Stomach (tissue), 9 donors: ENCODE results near the gene AP1S3. TPM values are rescaled to one million over a fixed set of nuclear protein-coding genes. Genes with fewer than 3 reads are reported as not detected.
A peak's percentile ranks its signal among the peaks of the same experiment; 100 is the strongest.
"Not testable (repeated sequence)": the region's sequence is repeated elsewhere in the genome, so short reads cannot be mapped to it uniquely, and the experiment has no call there.

Experiments
- DNase-seq, 2 donors: peaks; one replicate each; pipeline versions ENCODE4 v3.0.0 to v3.0.0-alpha.2; 2013 to 2019
- H3K27ac ChIP-seq, 5 donors: fragments of 200-600 bp in 4 of 5; sonication (generic) in 4 of 5; one replicate each; pipeline ENCODE4 v1.5.1; 2013 to 2019; ENCODE audit warnings: mild to moderate bottlenecking in 1 of 5, moderate library complexity in 1 of 5
- H3K27me3 ChIP-seq, 3 donors: fragments of 200-600 bp; sonication (generic); one replicate each; pipeline ENCODE4 v1.5.1; 2017 to 2019; ENCODE audit warnings: mixed run types in 1 of 3
- H3K36me3 ChIP-seq, 4 donors: fragments of 200-600 bp; sonication (generic); 1 replicate in 3 of 4; 2 replicates in 1 of 4; pipeline ENCODE4 v1.5.1; 2016 to 2019
- H3K4me1 ChIP-seq, 4 donors: fragments of 200-600 bp; sonication (generic); one replicate each; pipeline ENCODE4 v1.5.1; 2016 to 2019
- H3K4me3 ChIP-seq, 4 donors: fragments of 200-600 bp; sonication (generic) in 3 of 4; one replicate each; pipeline ENCODE4 v1.5.1; 2016 to 2019; ENCODE audit warnings: mild to moderate bottlenecking in 1 of 4
- H3K9me3 ChIP-seq, 4 donors: fragments of 200-600 bp; sonication (generic); one replicate each; pipeline ENCODE4 v1.5.1; 2016 to 2019
- EP300 ChIP-seq: sonication (generic); formaldehyde crosslinking; IDR thresholded peaks from one replicate; pipeline ENCODE4 v1.6.1; 2017; ENCODE audit warnings: antibody characterized with exemption
- POLR2A ChIP-seq, 4 donors: fragments of 450-650 bp; IDR thresholded peaks; one replicate each; pipeline ENCODE4 v1.6.1; 2016; ENCODE audit warnings: antibody characterized with exemption in 4 of 4, control low read depth in 2 of 4, mild to moderate bottlenecking in 1 of 4, moderate library complexity in 1 of 4
- POLR2AphosphoS5 ChIP-seq, 3 donors: sonication (generic); formaldehyde crosslinking; IDR thresholded peaks; one replicate each; pipeline ENCODE4 v1.6.1; 2016; ENCODE audit warnings: antibody characterized with exemption in 3 of 3
- WGBS, 5 donors: extraction: QIAGEN DNeasy Blood & Tissue Kit in 3 of 5; methylation state at CpG; one replicate each; pipeline versions ENCODE4 v1.1.5 to v1.1.7; 2013 to 2018; 5-methylcytosine and 5-hydroxymethylcytosine counted together
- intact Hi-C: fragments of 100-400 bp; cut with DNase I; formaldehyde crosslinking; loops from one replicate; pipeline ENCODE4 v1.15.1; 2023; ENCODE audit warnings: low total_unique reads
- polyA plus RNA-seq, 3 donors: library from polyadenylated mRNA; stranded (reverse); fragments of 200-250 nt; gene quantifications; one replicate each; pipeline ENCODE4 v1.2.3, GENCODE V29; 2013
- total RNA-seq, 5 donors: library from RNA; depleted of rRNA; stranded (reverse); fragments of >200 nt; gene quantifications; one replicate each; pipeline versions ENCODE4 v1.1.0 to v1.2.3, GENCODE V29; 2014 to 2016
- TF ChIP-seq, protein P1 (sequence below), 7 experiments: fragments of 450-650 bp in 4 of 7; fragments of 200-600 bp in 3 of 7; sonication (generic) in 3 of 7; IDR thresholded peaks; one replicate each; pipeline ENCODE4 v1.5.1; 2016 to 2019; ENCODE audit warnings: antibody characterized with exemption in 7 of 7, control low read depth in 2 of 7, mild to moderate bottlenecking in 1 of 7
- donor health status: healthy with polysubstance abuse.
- donor health status: Bipolar disorder and iron deficiency.
- donor health status: healthy.

Gene AP1S3
- total and polyA plus RNA-seq, 8 donors, result 1.5 to 18.2 (median 6.1) TPM; not detected in 2

DNA sequence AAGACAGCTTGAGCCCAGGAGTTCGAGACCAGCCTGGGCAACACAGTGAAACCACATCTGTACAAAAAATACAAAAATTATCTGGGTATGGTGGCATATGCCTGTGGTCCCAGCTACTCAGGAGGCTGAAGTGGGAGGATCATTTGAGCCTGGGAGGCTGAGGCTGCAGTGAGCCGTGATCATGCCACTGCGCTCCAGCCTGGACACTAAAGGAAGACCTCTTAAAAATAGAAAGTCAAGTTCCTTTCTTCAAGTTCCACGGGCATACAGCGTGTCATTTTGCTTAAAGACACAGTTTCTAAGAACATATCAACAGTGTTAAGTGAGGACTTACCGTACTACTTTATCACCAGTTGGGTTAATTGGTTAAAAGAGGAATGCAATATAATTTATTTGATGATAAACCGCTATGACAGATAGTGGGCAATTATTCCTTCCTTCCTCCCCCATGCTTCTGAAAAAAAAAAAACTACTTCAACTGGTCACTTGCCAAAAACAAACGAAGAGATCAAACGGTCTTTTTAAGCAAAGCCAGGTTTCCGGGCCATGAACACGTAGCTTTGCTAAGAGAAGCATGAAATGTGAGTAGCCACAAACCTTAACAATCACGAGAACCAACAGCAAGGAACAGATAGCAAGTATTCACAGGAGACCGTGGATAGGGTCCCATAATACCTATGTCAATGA, 21.4 kb downstream of the AP1S3 start:
- WGBS, 5 donors, result 40 to 54% (median 47%) methylated on average over 13 of the region's 13 CpGs
- no peak overlapping the region for H3K4me3 ChIP-seq
- DNase-seq, result no peak
- peak overlapping the region in 4 of 5 donors; percentile 1 to 60 (median 38) for H3K27ac ChIP-seq
- H3K27me3 ChIP-seq, result no peaks in the 10 kb centered on the region
- intact Hi-C loops, result no loop called here
- no peaks in the 10 kb centered on the region for H3K9me3 ChIP-seq
- H3K36me3 ChIP-seq, result no peaks in the 10 kb centered on the region
- TF ChIP-seq POLR2A (IDR thresholded peaks at IDR 0.05) (no peak), EP300 (no peak), POLR2AphosphoS5 (IDR thresholded peaks at IDR 0.05) (no peak)
- TF ChIP-seq, protein P1, sequence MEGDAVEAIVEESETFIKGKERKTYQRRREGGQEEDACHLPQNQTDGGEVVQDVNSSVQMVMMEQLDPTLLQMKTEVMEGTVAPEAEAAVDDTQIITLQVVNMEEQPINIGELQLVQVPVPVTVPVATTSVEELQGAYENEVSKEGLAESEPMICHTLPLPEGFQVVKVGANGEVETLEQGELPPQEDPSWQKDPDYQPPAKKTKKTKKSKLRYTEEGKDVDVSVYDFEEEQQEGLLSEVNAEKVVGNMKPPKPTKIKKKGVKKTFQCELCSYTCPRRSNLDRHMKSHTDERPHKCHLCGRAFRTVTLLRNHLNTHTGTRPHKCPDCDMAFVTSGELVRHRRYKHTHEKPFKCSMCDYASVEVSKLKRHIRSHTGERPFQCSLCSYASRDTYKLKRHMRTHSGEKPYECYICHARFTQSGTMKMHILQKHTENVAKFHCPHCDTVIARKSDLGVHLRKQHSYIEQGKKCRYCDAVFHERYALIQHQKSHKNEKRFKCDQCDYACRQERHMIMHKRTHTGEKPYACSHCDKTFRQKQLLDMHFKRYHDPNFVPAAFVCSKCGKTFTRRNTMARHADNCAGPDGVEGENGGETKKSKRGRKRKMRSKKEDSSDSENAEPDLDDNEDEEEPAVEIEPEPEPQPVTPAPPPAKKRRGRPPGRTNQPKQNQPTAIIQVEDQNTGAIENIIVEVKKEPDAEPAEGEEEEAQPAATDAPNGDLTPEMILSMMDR (IDR thresholded peaks at IDR 0.05), result no peak
- peaks cover 6 to 51% (median 30%) of the 10 kb centered on the region in 4 donors for H3K4me1 ChIP-seq

DNA sequence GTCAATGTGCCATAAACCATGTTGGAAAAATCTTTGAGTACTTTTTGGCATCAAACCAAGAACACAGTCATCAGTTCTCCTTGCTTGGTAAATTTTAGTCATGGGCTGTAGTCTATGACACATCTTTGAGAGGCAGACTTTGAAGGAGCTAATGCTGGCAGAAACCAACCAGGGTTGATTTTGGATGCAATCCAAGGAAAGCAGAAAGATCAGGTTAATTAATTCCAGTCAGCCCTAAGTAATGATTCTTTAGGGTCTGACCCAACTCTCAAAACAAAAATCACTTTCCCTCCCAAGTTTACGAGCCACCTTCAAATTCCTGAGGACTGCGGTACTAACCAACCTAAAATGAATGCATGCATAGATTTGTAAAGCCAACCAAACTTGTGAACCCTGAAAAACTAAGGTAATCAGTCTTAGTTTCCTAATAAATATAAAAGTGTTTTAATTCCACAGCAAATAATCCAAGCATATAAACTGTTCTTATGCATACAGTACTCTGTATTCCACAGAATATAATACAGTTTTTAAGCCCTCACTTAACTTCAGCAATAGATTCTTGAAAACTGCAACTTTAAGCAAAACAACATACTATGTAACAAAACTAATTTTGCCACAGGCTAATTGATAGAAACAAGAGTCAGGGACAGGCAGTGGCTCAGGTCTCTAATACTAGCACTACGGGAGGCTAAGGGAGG, 22.0 kb downstream of the AP1S3 start:
- Histone ChIP-seq H3K27ac (peak overlapping the region in 4 of 5 donors; percentile 1 to 60 (median 38)), H3K36me3 (no peaks in the 10 kb centered on the region), H3K4me1 (peaks cover 6 to 46% (median 30%) of the 10 kb centered on the region in 4 donors), H3K27me3 (no peaks in the 10 kb centered on the region), H3K4me3 (no peak overlapping the region), H3K9me3 (no peaks in the 10 kb centered on the region)
- 58 to 70% (median 65%) methylated on average over 3 of the region's 3 CpGs for WGBS, 5 donors
- peak in 1 of 2 donors; percentile 80 for DNase-seq
- intact Hi-C loops, result no loop called here
- TF ChIP-seq, protein P1 (IDR thresholded peaks at IDR 0.05), result no peak
- peak in 1 of 3 donors; percentile 70 for TF ChIP-seq POLR2AphosphoS5 (IDR thresholded peaks at IDR 0.05)

DNA sequence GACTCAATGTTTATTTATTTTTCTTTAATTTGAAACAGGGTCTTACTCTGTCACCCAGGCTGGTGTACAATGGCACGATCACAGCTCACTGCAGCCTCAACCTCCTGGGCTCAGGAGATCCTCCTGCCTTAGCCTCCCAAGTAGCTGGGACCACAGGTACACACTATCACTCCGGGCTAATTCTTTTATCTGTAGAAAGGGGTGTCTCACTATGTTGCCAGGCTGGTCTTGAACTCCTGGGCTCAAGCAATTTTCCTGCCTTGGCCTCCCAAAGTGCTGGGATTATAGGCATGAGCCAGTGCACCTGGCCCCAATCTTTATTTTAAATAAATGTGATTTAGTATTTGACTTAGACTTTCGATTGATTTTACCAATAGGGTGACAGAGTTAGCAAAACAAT, 22.6 kb downstream of the AP1S3 start:
- 67 to 73% (median 72%) methylated on average over 3 of the region's 3 CpGs for WGBS, 5 donors
- H3K36me3 ChIP-seq, H3K4me3 ChIP-seq, intact Hi-C loops, H3K27me3 ChIP-seq, H3K9me3 ChIP-seq, DNase-seq: not testable (repeated sequence)
- Histone ChIP-seq H3K4me1 (peaks cover 6 to 46% (median 30%) of the 10 kb centered on the region in 4 donors), H3K27ac (peak overlapping the region in 4 of 5 donors; percentile 1 to 60 (median 37))

DNA sequence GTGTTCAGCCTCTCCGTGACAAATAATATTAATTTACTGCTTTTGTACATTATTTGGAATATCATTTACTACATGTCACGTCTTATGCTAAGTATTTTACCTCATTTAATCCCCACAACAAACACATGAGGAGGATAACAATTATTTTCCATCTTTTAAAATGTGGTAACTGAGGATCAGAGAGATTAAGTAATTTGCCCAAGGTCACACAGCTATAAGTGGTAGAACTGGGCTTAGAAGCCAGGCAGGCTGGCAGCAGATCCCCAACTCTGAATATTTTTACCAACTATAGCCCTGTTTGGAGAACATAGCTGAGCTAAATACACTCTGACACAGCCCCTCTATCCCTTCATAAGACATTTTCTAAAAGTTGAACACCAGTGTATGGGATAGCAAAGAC, 24.1 kb downstream of the AP1S3 start:
- TF ChIP-seq EP300 (no peak), POLR2A (IDR thresholded peaks at IDR 0.05) (no peak), POLR2AphosphoS5 (IDR thresholded peaks at IDR 0.05) (no peak)
- TF ChIP-seq, protein P1 (IDR thresholded peaks at IDR 0.05), result no peak

More for the DNA sequence above, 24.1 kb downstream of the AP1S3 start:
- Histone ChIP-seq H3K27ac (peak overlapping the region in 2 of 5 donors; percentile 58 to 60), H3K27me3 (no peaks in the 10 kb centered on the region), H3K4me3 (no peak overlapping the region), H3K9me3 (no peaks in the 10 kb centered on the region), H3K4me1 (peaks cover 0 to 35% (median 23%) of the 10 kb centered on the region in 4 donors), H3K36me3 (no peaks in the 10 kb centered on the region)
- intact Hi-C loops, result no loop called here
- no peak for DNase-seq
- 89 to 97% (median 92%) methylated on average over 2 of the region's 2 CpGs for whole genome bisulfite sequencing, 5 donors
